ENCODE measurements around the gene RTKN2.
A peak's percentile ranks its signal among the peaks of the same experiment; 100 is the strongest.
"Not testable (repeated sequence)": the region's sequence is repeated elsewhere in the genome, so short reads cannot be mapped to it uniquely, and the experiment has no call there.

RTKN2 gene

GRCh38 chr10:62259998-62260397 lies 8.6 kb downstream of the RTKN2 start:
- no peak for DNase-seq (ENCODE audit: low spot score)

- DNase-seq (ENCODE audit: low spot score) = no peak
These were observed 9.2 kb downstream of the RTKN2 start for GRCh38 chr10:62259456-62259855.

- no peak for DNase-seq (ENCODE audit: low spot score)
These were observed 9.7 kb downstream of the RTKN2 start for GRCh38 chr10:62258926-62259325.

GRCh38 chr10:62253704-62254103 lies 14.9 kb downstream of the RTKN2 start:
- no peak for DNase-seq (ENCODE audit: low spot score)

GRCh38 chr10:62252051-62252450 lies 16.6 kb downstream of the RTKN2 start:
- DNase-seq (ENCODE audit: low spot score) = no peak

GRCh38 chr10:62250594-62251198 lies 17.9 kb downstream of the RTKN2 start:
- no peak for DNase-seq (ENCODE audit: low spot score)

- DNase-seq (ENCODE audit: low spot score) = no peak
These were observed 18.7 kb downstream of the RTKN2 start for GRCh38 chr10:62249957-62250356.

- no peak for DNase-seq (ENCODE audit: low spot score)
These were observed 20.2 kb downstream of the RTKN2 start for GRCh38 chr10:62248465-62248864.

- DNase-seq (ENCODE audit: low spot score) = peak; percentile 8
These were observed 23.7 kb downstream of the RTKN2 start for GRCh38 chr10:62244785-62245467.

- no peak for DNase-seq (ENCODE audit: low spot score)
These were observed 24.6 kb downstream of the RTKN2 start for GRCh38 chr10:62244088-62244487.

- DNase-seq (ENCODE audit: low spot score) = no peak
These were observed 25.0 kb downstream of the RTKN2 start for GRCh38 chr10:62243647-62243997.

GRCh38 chr10:62242965-62243646 lies 25.5 kb downstream of the RTKN2 start:
- DNase-seq (ENCODE audit: low spot score) = not testable (repeated sequence)

- not testable (repeated sequence) for DNase-seq (ENCODE audit: low spot score)
These were observed 27.1 kb downstream of the RTKN2 start for GRCh38 chr10:62241521-62241920.

GRCh38 chr10:62239994-62240393 lies 28.6 kb downstream of the RTKN2 start:
- no peak for DNase-seq (ENCODE audit: low spot score)

GRCh38 chr10:62238880-62239279 lies 29.8 kb downstream of the RTKN2 start:
- no peak for DNase-seq (ENCODE audit: low spot score)

- DNase-seq (ENCODE audit: low spot score) = no peak
These were observed 30.7 kb downstream of the RTKN2 start for GRCh38 chr10:62237966-62238365.

GRCh38 chr10:62237506-62237905 lies 31.1 kb downstream of the RTKN2 start:
- no peak for DNase-seq (ENCODE audit: low spot score)

GRCh38 chr10:62234077-62234605 lies 34.5 kb downstream of the RTKN2 start:
- DNase-seq (ENCODE audit: low spot score) = no peak

GRCh38 chr10:62233356-62234076 lies 35.1 kb downstream of the RTKN2 start:
- DNase-seq (ENCODE audit: low spot score) = no peak

- DNase-seq (ENCODE audit: low spot score) = no peak
These were observed 36.8 kb downstream of the RTKN2 start for GRCh38 chr10:62231805-62232204.

- DNase-seq (ENCODE audit: low spot score) = no peak
These were observed 37.3 kb downstream of the RTKN2 start for GRCh38 chr10:62231371-62231770.

GRCh38 chr10:62230344-62231121 lies 38.1 kb downstream of the RTKN2 start:
- no peak for DNase-seq (ENCODE audit: low spot score)

Measured in hematopoietic multipotent progenitor cell treated with erythropoietin and hydrocortisone succinate and interleukin-3 and kit ligand, for 17 days (in vitro differentiated cells).